Natural killer cell (primary cell): ENCODE data around the gene EPHB2. TPM values are rescaled to one million over a fixed set of nuclear protein-coding genes. Genes with fewer than 3 reads are reported as not detected.

Experiments
- ATAC-seq, 3 donors: fragments of 150-1000 bp in 2 of 3; fragments of 200-7000 bp in 1 of 3; cut with Tn5 transposase; 1 replicate in 1 of 3; 2 replicates in 2 of 3; pipeline ENCODE4 v1.10.0; 2021; ENCODE audit warnings: mild to moderate bottlenecking in 2 of 3, moderate library complexity in 2 of 3
- DNase-seq, 2 donors: peaks; one replicate each; pipeline versions ENCODE4 v3.0.0 to v3.0.0-alpha.2; 2013 to 2021; ENCODE audit warnings: mixed read lengths in 1 of 2
- H3K27ac ChIP-seq: one replicate; pipeline ENCODE4 v1.5.1; 2013; ENCODE audit warnings: mild to moderate bottlenecking, low read length
- H3K27me3 ChIP-seq: one replicate; pipeline ENCODE4 v1.6.1; 2013; ENCODE audit warnings: low read length; ENCODE audit not compliant: control insufficient read depth, insufficient read depth
- H3K36me3 ChIP-seq: one replicate; pipeline ENCODE4 v1.6.1; 2013; ENCODE audit warnings: low read length; ENCODE audit not compliant: control insufficient read depth, insufficient read depth
- H3K4me1 ChIP-seq: one replicate; pipeline ENCODE4 v1.6.1; 2013; ENCODE audit warnings: low read length; ENCODE audit not compliant: control insufficient read depth, insufficient read depth
- H3K4me3 ChIP-seq: one replicate; pipeline ENCODE4 v1.5.1; 2013; ENCODE audit warnings: low read length
- H3K9me3 ChIP-seq: one replicate; pipeline ENCODE4 v1.6.1; 2013; ENCODE audit warnings: low read length; ENCODE audit not compliant: control insufficient read depth, insufficient read depth
- H3K27ac Mint-ChIP-seq, 2 donors: one replicate each; pipeline ENCODE4 v1.8.0; 2022; ENCODE audit warnings: mild to moderate bottlenecking in 2 of 2, mixed read lengths in 2 of 2, moderate library complexity in 1 of 2
- H3K27me3 Mint-ChIP-seq, 2 donors: one replicate each; pipeline ENCODE4 v1.8.0; 2022; ENCODE audit warnings: low read depth in 2 of 2, mixed read lengths in 2 of 2
- H3K36me3 Mint-ChIP-seq: one replicate; pipeline ENCODE4 v1.8.0; 2022; ENCODE audit warnings: mixed read lengths
- H3K4me1 Mint-ChIP-seq, 2 donors: one replicate each; pipeline ENCODE4 v1.8.0; 2022; ENCODE audit warnings: mixed read lengths in 2 of 2
- H3K4me3 Mint-ChIP-seq: one replicate; pipeline ENCODE4 v1.8.0; 2022; ENCODE audit warnings: mild to moderate bottlenecking, moderate library complexity, mixed read lengths
- H3K9me3 Mint-ChIP-seq, 2 donors: one replicate each; pipeline ENCODE4 v1.8.0; 2022; ENCODE audit warnings: mixed read lengths in 2 of 2
- WGBS: methylation state at CpG from one replicate; pipeline ENCODE4 v1.1.7; 2013; ENCODE audit warnings: missing lambda C conversion rate; ENCODE audit not compliant: insufficient coverage; 5-methylcytosine and 5-hydroxymethylcytosine counted together
- intact Hi-C: fragments of 100-400 bp; cut with micrococcal nuclease; formaldehyde crosslinking; loops from one replicate; pipeline ENCODE4 v1.14.2; 2022
- total RNA-seq, 4 donors: library from RNA; stranded (reverse); fragments of 120-200 nt in 1 of 4; gene quantifications; one replicate each; pipeline versions ENCODE4 v1.2.3 to v1.2.4, GENCODE V29; 2013 to 2022
- TF ChIP-seq, protein P1 (sequence below): fragments of 200-600 bp; IDR thresholded peaks from one replicate; pipeline ENCODE4 v1.8.0; 2022; ENCODE audit warnings: antibody characterized with exemption

The EPHB2 gene
- total RNA-seq, 3 donors from 2014 or later (not counting 1 experiment from before 2014, with no cell fraction given) = 0.14 to 0.23 TPM; not detected in 1

DNA sequence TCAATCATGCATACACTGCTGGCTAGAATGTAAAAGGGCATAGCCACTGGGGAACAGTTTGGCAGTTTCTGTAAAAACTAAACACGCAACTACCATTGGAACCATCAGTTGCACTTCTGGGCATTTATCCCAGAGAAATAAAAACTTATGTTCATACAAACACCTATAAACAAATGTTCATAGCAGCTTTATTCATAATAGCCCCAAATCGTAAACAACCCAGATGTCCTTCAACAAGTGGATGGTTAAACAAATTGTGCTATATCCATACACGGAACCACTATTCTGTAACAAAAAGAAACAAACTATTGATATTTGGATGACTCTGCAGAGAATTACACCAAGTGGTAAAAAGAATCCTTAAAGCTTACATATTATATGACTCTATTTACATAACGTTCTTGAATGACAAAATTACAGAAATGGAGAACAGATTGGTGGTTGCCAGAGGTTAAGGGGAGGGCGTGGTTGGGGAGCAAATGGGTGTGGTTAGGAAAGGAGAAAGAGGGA lies 239.2 kb downstream of the EPHB2 start:
- Mint-ChIP-seq H3K4me3 (no peak overlapping the region), H3K4me1 (no peaks in the 10 kb centered on the region), H3K36me3 (no peaks in the 10 kb centered on the region), H3K9me3 (no peaks in the 10 kb centered on the region), H3K27me3 (peaks cover 15 to 34% of the 10 kb centered on the region in 2 donors), H3K27ac (no peak overlapping the region)
- no peak for DNase-seq
- TF ChIP-seq, protein P1, sequence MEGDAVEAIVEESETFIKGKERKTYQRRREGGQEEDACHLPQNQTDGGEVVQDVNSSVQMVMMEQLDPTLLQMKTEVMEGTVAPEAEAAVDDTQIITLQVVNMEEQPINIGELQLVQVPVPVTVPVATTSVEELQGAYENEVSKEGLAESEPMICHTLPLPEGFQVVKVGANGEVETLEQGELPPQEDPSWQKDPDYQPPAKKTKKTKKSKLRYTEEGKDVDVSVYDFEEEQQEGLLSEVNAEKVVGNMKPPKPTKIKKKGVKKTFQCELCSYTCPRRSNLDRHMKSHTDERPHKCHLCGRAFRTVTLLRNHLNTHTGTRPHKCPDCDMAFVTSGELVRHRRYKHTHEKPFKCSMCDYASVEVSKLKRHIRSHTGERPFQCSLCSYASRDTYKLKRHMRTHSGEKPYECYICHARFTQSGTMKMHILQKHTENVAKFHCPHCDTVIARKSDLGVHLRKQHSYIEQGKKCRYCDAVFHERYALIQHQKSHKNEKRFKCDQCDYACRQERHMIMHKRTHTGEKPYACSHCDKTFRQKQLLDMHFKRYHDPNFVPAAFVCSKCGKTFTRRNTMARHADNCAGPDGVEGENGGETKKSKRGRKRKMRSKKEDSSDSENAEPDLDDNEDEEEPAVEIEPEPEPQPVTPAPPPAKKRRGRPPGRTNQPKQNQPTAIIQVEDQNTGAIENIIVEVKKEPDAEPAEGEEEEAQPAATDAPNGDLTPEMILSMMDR = no peak
- Histone ChIP-seq H3K27me3 (peaks cover 2% of the 10 kb centered on the region), H3K27ac (no peak overlapping the region), H3K9me3 (no peaks in the 10 kb centered on the region), H3K36me3 (no peaks in the 10 kb centered on the region), H3K4me3 (no peak overlapping the region), H3K4me1 (no peaks in the 10 kb centered on the region)
- intact Hi-C loops = no loop called here
- 88% methylated on average over 2 of the region's 5 CpGs for WGBS
- ATAC-seq = no peak

DNA sequence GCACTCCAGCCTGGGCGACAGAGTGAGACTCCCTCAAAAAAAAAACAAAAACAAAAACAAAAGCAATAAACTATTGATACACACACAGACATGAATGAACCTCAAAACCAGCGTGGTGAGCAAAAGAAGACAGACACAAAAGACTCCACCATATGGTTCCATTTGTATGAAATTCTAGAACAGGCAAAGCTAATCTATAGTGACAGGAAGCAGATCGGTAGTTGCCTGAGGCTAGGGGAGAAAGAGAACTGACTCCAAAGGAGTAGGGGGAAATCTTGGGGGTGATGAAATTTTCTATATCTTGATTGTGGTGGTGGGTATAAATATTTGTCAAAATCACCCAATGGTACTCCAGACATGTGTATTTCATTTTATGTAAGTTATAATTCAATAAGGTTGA lies 241.2 kb downstream of the EPHB2 start:
- TF ChIP-seq, protein P1 = no peak
- ATAC-seq = no peak
- 79% methylated on average over 2 of the region's 3 CpGs for WGBS
- Histone ChIP-seq H3K4me1 (no peaks in the 10 kb centered on the region), H3K9me3 (no peaks in the 10 kb centered on the region), H3K27ac (no peak overlapping the region), H3K36me3 (no peaks in the 10 kb centered on the region), H3K27me3 (peaks cover 2% of the 10 kb centered on the region), H3K4me3 (no peak overlapping the region)
- intact Hi-C loops = no loop called here
- no peaks in the 10 kb centered on the region for H3K9me3 Mint-ChIP-seq
- no peak for DNase-seq
- H3K4me1 Mint-ChIP-seq = no peaks in the 10 kb centered on the region
- H3K27me3 Mint-ChIP-seq = peaks cover 15 to 34% of the 10 kb centered on the region in 2 donors
- H3K27ac Mint-ChIP-seq = no peak overlapping the region
- H3K4me3 Mint-ChIP-seq = no peak overlapping the region
- H3K36me3 Mint-ChIP-seq = no peaks in the 10 kb centered on the region

DNA sequence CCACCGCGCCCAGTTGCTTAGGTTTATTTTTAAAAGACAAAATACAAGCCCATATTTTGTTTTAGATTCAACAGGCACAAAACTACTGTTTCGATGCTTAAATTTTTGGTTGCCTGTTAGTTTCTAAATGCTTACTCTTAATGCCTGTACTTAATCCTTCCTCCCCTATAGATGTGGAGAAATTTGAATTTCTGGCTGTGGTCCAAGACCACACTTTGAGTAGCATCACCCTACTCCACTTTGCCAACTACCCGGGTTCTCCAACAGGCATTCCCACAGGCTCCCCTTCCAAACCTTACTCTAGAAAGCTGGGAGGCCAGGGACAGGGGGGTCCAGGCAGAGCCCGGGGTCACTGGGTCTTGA lies 242.0 kb downstream of the EPHB2 start:
- H3K4me1 ChIP-seq = no peaks in the 10 kb centered on the region
- no peaks in the 10 kb centered on the region for H3K9me3 ChIP-seq
- no peaks in the 10 kb centered on the region for H3K36me3 ChIP-seq
- no peak overlapping the region for H3K27ac ChIP-seq
- H3K4me3 Mint-ChIP-seq = no peak overlapping the region
- peaks cover 2% of the 10 kb centered on the region for H3K27me3 ChIP-seq
- no peak for ATAC-seq
- H3K4me1 Mint-ChIP-seq = no peaks in the 10 kb centered on the region
- H3K27ac Mint-ChIP-seq = no peak overlapping the region
- no peaks in the 10 kb centered on the region for H3K9me3 Mint-ChIP-seq
- no peaks in the 10 kb centered on the region for H3K36me3 Mint-ChIP-seq
- peaks cover 18 to 34% of the 10 kb centered on the region in 2 donors for H3K27me3 Mint-ChIP-seq
- DNase-seq = no peak
- 82% methylated on average over 5 of the region's 5 CpGs for WGBS
- intact Hi-C loops = no loop called here
- TF ChIP-seq, protein P1 = no peak
- no peak overlapping the region for H3K4me3 ChIP-seq

DNA sequence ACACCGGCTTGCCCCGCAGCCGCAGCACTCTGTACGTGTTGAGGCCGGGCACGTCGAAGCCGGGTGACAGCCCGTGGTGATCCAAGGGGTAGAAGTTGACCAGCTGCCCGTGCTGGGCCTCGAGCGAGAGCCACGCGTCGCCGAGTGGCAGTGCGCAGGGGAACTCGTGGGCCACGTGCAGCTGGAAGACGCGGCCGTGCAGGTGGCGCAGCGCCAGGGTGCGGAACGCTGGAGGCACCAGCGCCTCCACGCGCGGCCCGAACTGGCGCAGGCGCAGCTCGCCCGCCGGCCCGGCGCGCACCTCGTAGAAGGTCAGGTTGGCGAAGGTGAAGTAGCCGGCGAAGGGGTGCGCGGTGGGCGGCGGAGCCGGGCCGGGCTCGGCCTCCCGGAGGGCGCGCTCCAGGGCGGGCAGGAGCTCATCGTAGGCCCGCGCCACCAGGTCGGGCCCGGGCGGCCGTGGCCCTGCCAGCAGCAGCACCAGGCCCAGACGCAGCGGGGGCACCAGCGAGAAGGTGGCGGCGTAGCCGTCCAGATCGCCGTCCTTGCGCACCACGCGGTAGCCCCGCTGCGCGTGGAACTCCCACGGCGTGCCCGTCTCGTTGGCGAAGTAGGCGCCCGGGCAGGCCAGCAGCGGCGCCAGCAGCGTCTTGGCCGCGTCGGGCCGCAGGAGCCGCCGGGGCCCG lies 242.6 kb downstream of the EPHB2 start:
- intact Hi-C loops = no loop called here
- no peak overlapping the region for H3K27ac Mint-ChIP-seq
- H3K4me1 ChIP-seq = no peaks in the 10 kb centered on the region
- peaks cover 2% of the 10 kb centered on the region for H3K27me3 ChIP-seq
- DNase-seq = no peak
- H3K36me3 Mint-ChIP-seq = no peaks in the 10 kb centered on the region
- 16% methylated on average over 92 of the region's 92 CpGs for WGBS
- TF ChIP-seq, protein P1 = no peak
- H3K27me3 Mint-ChIP-seq = peaks cover 18 to 29% of the 10 kb centered on the region in 2 donors
- no peak overlapping the region for H3K27ac ChIP-seq
- H3K9me3 ChIP-seq = no peaks in the 10 kb centered on the region
- no peak overlapping the region for H3K4me3 Mint-ChIP-seq
- no peaks in the 10 kb centered on the region for H3K36me3 ChIP-seq
- ATAC-seq = no peak
- no peaks in the 10 kb centered on the region for H3K4me1 Mint-ChIP-seq
- no peak overlapping the region for H3K4me3 ChIP-seq
- H3K9me3 Mint-ChIP-seq = no peaks in the 10 kb centered on the region
